GM18499 (cell line): ENCODE data around the gene CD40LG.

Experiments
- ATAC-seq: cut with Tn5 transposase; IDR thresholded peaks from one replicate; pipeline ENCODE4 v1.9.1; 2021; ENCODE audit warnings: moderate number of reproducible peaks; ENCODE audit not compliant: insufficient read depth, unreplicated experiment

The CD40LG gene

DNA sequence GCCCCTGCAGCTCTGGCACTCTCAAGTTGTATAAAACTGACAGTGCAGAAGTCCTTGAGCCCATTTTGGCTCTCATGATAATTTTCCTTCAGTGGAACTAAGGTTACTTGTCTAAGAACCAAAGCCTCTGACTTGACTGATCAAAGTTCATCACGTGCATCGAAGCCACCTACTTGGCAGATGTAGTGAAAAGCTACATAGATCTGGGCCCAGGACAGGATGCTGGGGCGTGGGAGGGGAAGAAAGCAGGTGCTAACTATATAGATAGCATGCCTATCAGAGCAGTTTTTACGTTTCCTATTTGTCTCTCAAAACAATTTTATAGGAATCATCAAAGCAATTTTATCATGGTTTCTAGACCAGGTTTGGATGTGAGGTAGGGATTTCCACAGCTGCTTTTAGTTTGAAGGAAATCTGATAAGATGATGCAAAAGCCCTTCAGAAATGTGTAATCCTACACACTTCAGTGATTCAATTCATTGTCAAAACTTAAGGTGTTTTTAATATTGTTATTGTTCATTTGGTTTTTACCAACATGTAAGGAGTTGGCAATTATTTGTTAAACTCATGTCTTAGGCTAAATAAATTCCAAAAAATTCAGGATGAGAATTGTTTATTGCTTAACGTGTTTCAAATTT, 1.2 kb upstream of the CD40LG start:
- ATAC-seq = no peak

GRCh38 chrX:136650811-136651210, 2.9 kb downstream of the CD40LG start:
- ATAC-seq = no peak

GRCh38 chrX:136652822-136653723, 5.1 kb downstream of the CD40LG start:
- ATAC-seq = no peak

DNA sequence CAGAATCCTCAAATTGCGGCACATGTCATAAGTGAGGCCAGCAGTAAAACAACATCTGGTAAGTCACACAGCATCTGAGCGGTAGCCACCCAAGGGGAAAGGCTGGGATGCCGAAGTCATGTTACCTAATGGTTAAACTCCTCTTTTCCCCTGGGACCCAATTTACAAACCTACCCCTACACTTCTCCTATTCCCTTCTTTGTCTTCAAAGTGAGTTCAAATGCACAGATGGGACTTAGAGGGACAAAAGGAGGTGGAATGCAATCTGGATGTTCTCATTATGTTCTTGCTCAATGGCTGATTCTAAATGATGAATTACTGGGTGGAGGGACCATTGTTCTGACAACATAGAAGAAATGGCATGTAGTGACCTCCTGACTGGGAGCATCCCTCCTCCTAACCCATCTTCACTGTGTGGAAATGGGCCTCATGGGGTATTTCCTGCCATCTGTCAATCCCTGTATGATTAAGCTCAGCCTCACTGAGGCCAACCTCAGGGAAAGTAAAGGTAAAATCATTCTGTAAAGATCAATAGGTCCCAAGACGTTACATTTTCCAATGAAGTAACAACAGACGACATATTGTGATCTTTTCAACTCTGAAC, 8.5 kb downstream of the CD40LG start:
- ATAC-seq = no peak

GRCh38 chrX:136658151-136658550, 10.2 kb downstream of the CD40LG start:
- ATAC-seq = no peak

DNA sequence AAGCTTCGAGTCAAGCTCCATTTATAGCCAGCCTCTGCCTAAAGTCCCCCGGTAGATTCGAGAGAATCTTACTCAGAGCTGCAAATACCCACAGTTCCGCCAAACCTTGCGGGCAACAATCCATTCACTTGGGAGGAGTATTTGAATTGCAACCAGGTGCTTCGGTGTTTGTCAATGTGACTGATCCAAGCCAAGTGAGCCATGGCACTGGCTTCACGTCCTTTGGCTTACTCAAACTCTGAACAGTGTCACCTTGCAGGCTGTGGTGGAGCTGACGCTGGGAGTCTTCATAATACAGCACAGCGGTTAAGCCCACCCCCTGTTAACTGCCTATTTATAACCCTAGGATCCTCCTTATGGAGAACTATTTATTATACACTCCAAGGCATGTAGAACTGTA, 11.2 kb downstream of the CD40LG start:
- no peak for ATAC-seq

GRCh38 chrX:136660896-136661295, 12.9 kb downstream of the CD40LG start:
- ATAC-seq = no peak

GRCh38 chrX:136662104-136662503, 14.1 kb downstream of the CD40LG start:
- no peak for ATAC-seq

GRCh38 chrX:136662976-136663375, 15.0 kb downstream of the CD40LG start:
- ATAC-seq = no peak

DNA sequence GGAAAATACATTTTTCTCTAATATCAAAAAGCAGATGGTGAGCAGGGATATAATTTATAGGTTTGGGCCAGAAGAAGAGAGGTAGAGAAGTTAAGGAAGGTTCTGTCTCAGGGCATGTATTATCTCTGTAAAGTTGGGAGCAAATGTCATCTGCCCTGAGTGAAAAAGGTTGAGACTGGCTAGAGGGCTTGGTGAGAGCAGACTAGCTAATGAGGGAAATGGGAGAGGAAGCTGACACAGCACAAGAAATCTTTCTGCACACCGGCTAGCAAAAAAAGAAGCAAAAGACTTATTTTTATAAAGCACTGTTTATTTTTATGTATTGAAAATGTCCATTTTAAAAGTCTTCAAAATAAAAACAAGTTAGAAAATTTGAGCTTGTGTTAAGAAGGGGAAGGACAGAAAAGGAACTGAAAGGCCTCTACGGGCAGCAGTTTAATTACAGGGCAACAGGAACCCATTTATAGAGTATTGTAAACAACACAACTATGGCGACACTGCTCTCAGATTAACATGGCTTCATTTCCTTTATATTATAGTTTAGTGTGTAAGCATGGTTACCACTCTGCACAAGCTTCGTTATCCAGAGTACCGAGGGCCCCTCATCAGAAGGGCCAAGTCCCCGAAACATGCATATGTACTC, 17.4 kb downstream of the CD40LG start:
- ATAC-seq = no peak

GRCh38 chrX:136666088-136666487, 18.1 kb downstream of the CD40LG start:
- no peak for ATAC-seq

GRCh38 chrX:136667446-136668168, 19.6 kb downstream of the CD40LG start:
- ATAC-seq = no peak

DNA sequence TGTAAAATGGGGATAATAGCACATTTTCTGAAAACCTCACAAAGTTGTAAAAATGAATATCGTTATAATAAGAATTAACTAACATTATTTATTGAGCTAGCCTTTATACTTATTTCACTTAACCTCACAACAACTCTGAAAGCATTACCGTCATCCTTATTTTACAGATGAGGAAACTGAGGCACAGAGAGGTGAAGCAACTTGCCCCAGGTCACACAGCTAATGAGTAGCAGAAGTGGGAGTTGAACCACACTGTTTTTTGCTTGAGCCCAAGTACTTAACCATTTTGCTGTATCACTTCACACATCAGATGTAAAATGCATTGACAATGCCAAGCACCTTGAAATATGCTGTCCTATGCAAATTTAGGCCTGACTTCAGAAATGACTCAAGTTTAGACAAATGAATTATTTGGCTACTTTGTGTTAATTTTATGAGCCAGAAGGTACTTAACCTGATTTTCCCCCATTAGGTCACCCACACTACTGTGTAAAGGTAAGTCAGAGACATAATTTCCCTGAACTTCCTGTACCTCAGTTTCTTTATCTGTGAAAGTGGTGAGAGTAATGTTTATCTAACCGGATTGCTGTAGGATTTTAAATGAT, 23.1 kb downstream of the CD40LG start:
- ATAC-seq = peak; percentile 33

DNA sequence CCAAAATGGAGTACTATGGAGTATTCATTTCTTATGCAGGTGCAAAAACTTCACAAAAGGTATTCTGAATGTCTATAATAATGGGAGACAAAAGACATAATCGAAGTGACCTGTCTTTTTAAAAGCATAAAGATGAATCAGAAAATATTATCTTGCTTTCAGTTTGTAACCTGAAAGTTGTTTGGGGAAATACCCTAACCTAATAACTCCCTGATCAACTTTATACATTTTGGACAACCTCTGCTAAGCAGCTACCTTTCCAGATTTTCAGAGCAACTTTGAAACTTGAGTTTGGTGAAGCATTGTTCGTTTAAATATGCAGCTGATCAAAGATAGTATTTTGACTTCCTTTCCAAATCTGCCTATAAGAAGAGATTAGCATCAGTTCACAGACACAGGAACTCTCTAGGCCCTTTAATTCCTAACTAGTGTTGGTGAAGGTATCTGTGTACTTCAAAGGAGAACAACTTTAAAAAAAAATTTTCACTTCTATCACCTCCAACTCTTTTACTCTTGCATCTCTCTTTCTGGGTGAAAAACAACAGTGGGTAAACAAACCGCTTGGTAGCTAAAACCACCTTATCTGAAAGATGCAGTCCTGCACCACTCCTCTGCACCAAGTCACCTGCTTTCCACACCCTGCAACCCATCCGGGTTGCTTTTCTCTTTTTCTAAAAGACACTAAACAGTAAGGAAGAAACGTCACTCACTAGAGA, 26.5 kb downstream of the CD40LG start:
- no peak for ATAC-seq

DNA sequence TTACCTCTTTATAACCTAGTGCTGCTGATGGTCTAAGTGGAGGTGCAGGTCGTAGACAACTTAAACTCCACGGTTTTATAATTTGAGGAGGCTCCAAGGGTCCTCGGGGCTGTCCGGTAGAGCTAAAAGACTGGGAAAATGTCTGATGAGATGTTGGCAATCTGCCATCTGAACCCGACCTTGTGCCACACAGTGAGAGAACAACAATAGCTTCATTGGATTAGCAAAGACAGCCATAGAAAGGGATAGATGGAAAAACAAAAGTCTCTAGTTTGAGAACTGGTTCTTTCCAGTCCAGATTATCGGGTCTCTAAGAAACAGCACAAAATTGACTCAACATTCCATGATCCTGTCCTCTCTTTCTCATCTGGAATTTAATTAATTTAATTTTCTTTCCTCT, 31.6 kb downstream of the CD40LG start:
- ATAC-seq = no peak

DNA sequence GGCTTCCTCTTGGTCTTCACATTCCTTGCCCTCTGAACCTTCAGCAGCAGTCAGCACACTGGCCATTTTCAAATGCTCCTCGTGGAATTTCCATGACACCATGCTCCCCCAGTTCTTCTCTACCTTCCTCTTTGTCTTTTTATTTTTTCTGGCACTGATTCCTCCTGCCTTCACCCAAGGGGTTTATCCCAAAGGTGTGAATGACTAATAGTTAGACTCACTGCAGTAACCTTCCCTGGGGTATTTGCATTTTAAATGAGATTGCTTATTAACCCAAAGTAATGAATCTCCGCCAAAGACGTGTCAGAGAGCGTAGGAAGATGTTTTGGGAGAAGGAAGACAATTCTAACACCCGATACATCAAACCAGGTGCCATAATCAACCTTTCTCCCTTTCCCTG, 36.2 kb downstream of the CD40LG start:
- ATAC-seq = no peak

DNA sequence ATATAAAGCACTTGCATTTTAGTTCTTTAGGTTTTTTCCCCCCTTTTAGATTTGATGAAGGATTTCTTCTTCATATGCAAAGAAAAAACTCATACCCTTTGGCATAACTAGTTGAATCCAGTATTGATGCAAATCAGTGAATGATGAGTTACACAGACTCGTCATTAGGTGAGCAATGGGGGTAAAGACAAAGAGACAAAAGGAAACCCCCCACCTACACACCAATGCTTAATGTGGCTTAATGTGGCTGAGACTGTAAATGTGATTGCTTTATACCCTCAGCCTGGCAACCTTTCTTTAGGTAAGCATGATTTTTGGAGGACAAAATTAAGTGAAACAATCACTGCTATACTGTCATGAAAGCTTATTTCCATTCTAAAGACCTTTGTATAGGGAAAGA, 39.5 kb downstream of the CD40LG start:
- no peak for ATAC-seq

DNA sequence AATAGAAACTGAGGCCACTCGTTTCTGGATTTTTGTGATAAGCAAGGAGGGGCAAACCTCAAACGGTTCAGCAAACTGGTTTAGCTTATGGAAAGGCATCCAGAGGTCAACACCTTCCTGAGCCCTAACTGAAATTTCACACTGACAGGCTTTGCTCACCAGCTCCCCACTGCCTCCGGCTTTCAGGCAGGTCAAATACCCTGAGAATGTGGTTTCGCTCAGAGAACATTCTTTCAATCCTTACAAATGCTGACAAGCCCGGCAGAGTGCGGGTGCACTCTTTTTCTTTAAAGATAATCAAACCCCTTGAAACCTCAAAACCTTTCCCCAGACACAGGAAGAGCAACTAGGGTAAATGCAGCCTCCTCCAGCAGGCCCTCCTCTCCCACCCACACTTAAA, 41.5 kb downstream of the CD40LG start:
- ATAC-seq = no peak
